ENCODE measurements around the gene GTPBP1. TPM values are rescaled to one million over a fixed set of nuclear protein-coding genes. Genes with fewer than 3 reads are reported as not detected.
A peak's percentile ranks its signal among the peaks of the same experiment; 100 is the strongest.

Gene GTPBP1
- total and polyA plus RNA-seq, 9 donors, result 22.5 to 45.3 (median 34.6) TPM

DNA sequence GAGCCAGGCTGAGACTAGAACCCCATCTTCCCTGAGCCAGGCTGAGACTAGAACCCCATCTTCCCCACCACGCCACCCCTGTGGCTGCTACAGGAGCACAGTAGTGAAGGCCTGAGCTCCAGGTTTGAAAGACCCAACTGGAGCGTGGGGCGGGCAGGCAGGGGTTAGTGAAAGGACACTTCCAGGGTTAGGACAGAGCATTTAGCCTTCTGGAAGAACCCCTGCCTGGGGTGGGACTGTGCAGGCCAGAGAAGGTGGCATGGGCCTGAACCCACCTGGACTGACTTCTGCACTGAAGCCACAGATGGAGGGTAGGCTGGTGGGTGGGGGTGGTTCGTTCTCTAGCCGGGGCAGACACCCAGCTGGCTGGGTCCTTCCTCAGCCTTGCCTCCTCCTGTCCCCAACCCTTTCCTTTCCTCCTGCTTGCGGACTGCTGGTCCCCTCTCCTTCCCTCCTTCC, 26.0 kb downstream of the GTPBP1 start:
- 60% methylated on average over 4 of the region's 6 CpGs for WGBS (ENCODE audit: insufficient coverage)
- Histone ChIP-seq H3K27me3 (ENCODE audit: control insufficient read depth, insufficient read depth, low read length) (no peaks in the 10 kb centered on the region), H3K9me3 (replicated peaks; ENCODE audit: control insufficient read depth, low read depth, low read length) (no peaks in the 10 kb centered on the region), H3K4me3 (ENCODE audit: low read length) (no peak overlapping the region), H3K27ac (ENCODE audit: low read length) (no peak overlapping the region), H3K4me1 (ENCODE audit: control insufficient read depth, insufficient read depth, low read length) (peaks cover 25% of the 10 kb centered on the region), H3K36me3 (ENCODE audit: control insufficient read depth, insufficient read depth, low read length) (peaks cover 87% of the 10 kb centered on the region)
- no peak for DNase-seq

DNA sequence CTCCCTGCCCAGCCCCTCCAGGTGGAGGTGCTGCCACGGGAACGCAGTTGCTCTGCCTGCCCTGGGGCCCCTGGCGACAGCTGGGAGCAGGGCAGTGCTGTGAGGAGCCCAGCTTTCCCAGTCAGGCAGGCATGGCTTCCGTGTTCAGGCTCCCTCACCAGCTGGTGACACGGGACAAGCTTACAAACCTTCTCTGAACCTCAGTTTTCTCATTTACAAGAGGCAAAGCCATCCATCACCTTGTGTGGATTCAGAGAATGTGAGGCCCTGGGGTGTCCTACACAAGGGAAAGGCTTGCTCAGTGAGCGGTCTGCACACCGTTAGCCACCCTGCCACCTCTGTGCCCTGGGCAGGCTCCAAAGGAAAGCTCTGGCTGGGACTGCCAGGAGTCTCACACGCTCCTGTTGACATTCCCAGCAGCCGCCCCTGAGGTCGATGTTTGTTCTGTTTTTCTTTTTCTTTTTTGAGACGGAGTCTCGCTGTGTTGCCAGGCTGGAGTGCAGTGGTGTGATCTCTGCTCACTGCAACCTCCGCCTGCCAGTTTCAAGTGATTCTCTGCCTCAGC, 26.6 kb downstream of the GTPBP1 start:
- no peaks in the 10 kb centered on the region for H3K9me3 ChIP-seq (replicated peaks; ENCODE audit: control insufficient read depth, low read depth, low read length)
- DNase-seq, result no peak
- peaks cover 25% of the 10 kb centered on the region for H3K4me1 ChIP-seq (ENCODE audit: control insufficient read depth, insufficient read depth, low read length)
- peaks cover 87% of the 10 kb centered on the region for H3K36me3 ChIP-seq (ENCODE audit: control insufficient read depth, insufficient read depth, low read length)
- 68% methylated on average over 7 of the region's 13 CpGs for WGBS (ENCODE audit: insufficient coverage)
- no peak overlapping the region for H3K4me3 ChIP-seq (ENCODE audit: low read length)
- no peaks in the 10 kb centered on the region for H3K27me3 ChIP-seq (ENCODE audit: control insufficient read depth, insufficient read depth, low read length)
- no peak overlapping the region for H3K27ac ChIP-seq (ENCODE audit: low read length)

GRCh38 chr22:38733329-38733723, 27.6 kb downstream of the GTPBP1 start:
- no peaks in the 10 kb centered on the region for H3K9me3 ChIP-seq (replicated peaks; ENCODE audit: control insufficient read depth, low read depth, low read length)
- H3K4me1 ChIP-seq (ENCODE audit: control insufficient read depth, insufficient read depth, low read length), result peaks cover 25% of the 10 kb centered on the region
- DNase-seq, result peak; percentile 48
- H3K27me3 ChIP-seq (ENCODE audit: control insufficient read depth, insufficient read depth, low read length), result no peaks in the 10 kb centered on the region
- peaks cover 87% of the 10 kb centered on the region for H3K36me3 ChIP-seq (ENCODE audit: control insufficient read depth, insufficient read depth, low read length)
- no peak overlapping the region for H3K4me3 ChIP-seq (ENCODE audit: low read length)
- peak overlapping the region; percentile 89 for H3K27ac ChIP-seq (ENCODE audit: low read length)
- WGBS (ENCODE audit: insufficient coverage), result no CpG with 5 or more reads among the region's 4 CpGs

- DNase-seq, result peak; percentile 80
- Histone ChIP-seq H3K27ac (ENCODE audit: low read length) (peak overlapping the region; percentile 89), H3K36me3 (ENCODE audit: control insufficient read depth, insufficient read depth, low read length) (peaks cover 87% of the 10 kb centered on the region), H3K4me3 (ENCODE audit: low read length) (no peak overlapping the region), H3K27me3 (ENCODE audit: control insufficient read depth, insufficient read depth, low read length) (no peaks in the 10 kb centered on the region), H3K9me3 (replicated peaks; ENCODE audit: control insufficient read depth, low read depth, low read length) (no peaks in the 10 kb centered on the region), H3K4me1 (ENCODE audit: control insufficient read depth, insufficient read depth, low read length) (peaks cover 25% of the 10 kb centered on the region)
- 50% methylated on average over 4 of the region's 8 CpGs for WGBS (ENCODE audit: insufficient coverage)
These were observed 28.1 kb downstream of the GTPBP1 start for GRCh38 chr22:38733724-38734381.

DNA sequence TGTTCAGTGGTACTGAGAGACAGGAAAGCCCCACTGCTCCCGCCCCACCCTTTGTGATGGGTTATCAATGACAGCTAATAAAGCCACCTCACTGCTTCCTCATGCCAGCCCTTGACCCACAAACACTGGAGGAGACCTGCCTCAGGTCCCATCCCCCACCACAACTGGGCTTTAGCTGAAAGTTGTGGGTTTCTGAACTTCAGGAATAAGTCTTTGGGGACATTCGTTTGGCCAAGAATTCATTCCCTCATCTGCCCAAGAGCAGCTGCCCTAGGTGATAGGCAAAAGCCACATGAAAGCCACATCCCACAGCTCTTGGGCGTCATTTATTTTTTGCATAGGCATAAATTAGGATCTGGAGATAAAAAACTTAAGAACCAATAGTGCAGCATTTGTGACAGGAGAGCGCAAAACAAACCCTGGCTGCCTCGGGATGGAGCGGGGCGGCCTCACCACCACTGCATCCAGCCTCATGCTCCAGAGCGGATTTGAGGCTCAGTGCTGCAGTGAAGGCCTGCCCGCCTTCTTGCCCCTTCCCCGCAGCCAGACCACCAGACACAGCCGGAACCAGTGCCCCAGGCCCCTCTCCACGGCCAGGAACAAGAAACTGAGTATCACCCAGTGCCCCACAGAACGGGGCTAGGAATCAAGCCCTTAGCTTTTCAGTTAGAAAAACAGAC, 28.8 kb downstream of the GTPBP1 start:
- no peak for DNase-seq
- Histone ChIP-seq H3K36me3 (ENCODE audit: control insufficient read depth, insufficient read depth, low read length) (peaks cover 87% of the 10 kb centered on the region), H3K4me3 (ENCODE audit: low read length) (no peak overlapping the region), H3K4me1 (ENCODE audit: control insufficient read depth, insufficient read depth, low read length) (peaks cover 25% of the 10 kb centered on the region), H3K27ac (ENCODE audit: low read length) (peak overlapping the region; percentile 89), H3K9me3 (replicated peaks; ENCODE audit: control insufficient read depth, low read depth, low read length) (no peaks in the 10 kb centered on the region), H3K27me3 (ENCODE audit: control insufficient read depth, insufficient read depth, low read length) (no peaks in the 10 kb centered on the region)
- 89% methylated on average over 8 of the region's 13 CpGs for WGBS (ENCODE audit: insufficient coverage)

GRCh38 chr22:38735126-38735464, 29.4 kb downstream of the GTPBP1 start:
- no peak for DNase-seq
- H3K4me3 ChIP-seq (ENCODE audit: low read length), result no peak overlapping the region
- H3K9me3 ChIP-seq (replicated peaks; ENCODE audit: control insufficient read depth, low read depth, low read length), result no peaks in the 10 kb centered on the region
- WGBS (ENCODE audit: insufficient coverage), result 100% methylated on average over 3 of the region's 7 CpGs
- peaks cover 87% of the 10 kb centered on the region for H3K36me3 ChIP-seq (ENCODE audit: control insufficient read depth, insufficient read depth, low read length)
- no peaks in the 10 kb centered on the region for H3K27me3 ChIP-seq (ENCODE audit: control insufficient read depth, insufficient read depth, low read length)
- no peak overlapping the region for H3K27ac ChIP-seq (ENCODE audit: low read length)
- H3K4me1 ChIP-seq (ENCODE audit: control insufficient read depth, insufficient read depth, low read length), result peaks cover 25% of the 10 kb centered on the region

DNA sequence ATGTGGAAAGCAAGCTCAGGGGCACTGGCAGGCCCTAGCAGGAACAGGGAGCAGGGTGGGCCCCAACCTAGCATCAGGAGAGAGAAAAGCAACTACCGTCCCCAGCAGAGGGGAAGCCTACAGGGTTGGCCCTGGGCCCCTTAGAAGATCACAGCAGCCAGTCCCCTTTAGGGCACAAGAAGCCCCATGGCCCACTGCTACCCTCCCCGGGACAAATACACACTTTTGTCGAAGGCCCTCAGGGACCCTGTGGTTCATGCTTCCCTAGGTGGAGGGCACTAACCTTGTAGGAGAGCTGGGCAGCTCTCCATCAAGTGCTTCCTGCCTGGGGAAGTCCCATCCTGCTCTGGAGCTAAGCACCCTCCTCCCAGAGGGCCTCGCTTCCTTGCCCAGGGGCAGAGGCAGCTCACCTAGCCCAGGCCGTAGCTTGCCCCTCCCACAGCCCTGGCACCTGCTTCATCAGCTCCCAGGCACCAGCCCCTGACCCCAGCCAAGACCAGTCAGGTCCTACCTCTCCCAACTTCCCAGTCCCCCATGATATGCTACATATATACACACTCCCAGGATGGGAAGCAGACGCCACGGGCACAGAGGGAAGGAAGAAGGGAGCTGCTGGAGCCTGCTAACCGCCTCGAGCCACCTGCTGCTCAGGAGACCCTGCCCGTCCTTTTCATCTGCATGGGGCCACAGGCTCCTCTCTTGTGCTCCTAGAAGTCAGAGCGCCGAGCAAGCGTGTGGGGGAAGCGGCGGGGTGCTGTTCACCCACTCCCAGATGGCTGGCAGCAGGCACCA, 29.9 kb downstream of the GTPBP1 start:
- peaks cover 25% of the 10 kb centered on the region for H3K4me1 ChIP-seq (ENCODE audit: control insufficient read depth, insufficient read depth, low read length)
- WGBS (ENCODE audit: insufficient coverage), result 89% methylated on average over 14 of the region's 15 CpGs

DNA sequence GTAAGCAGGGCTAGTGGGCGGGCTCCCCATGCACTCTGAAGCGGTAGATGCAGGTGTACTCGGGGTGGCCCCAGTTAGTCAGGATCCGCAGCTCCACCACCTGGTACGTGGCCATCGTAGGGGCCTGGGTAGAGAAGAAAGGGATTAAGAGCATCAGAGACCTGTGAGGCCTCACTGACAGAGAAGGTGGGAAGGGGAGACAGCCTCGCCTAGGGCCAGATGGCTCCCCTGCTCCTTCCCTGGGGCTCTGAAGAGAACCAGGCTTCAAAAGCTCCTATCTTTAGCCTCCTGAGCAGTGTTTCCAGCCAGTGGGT, 30.5 kb downstream of the GTPBP1 start:
- peaks cover 87% of the 10 kb centered on the region for H3K36me3 ChIP-seq (ENCODE audit: control insufficient read depth, insufficient read depth, low read length)
- H3K9me3 ChIP-seq (replicated peaks; ENCODE audit: control insufficient read depth, low read depth, low read length), result no peaks in the 10 kb centered on the region
- no peaks in the 10 kb centered on the region for H3K27me3 ChIP-seq (ENCODE audit: control insufficient read depth, insufficient read depth, low read length)
- WGBS (ENCODE audit: insufficient coverage), result 84% methylated on average over 7 of the region's 7 CpGs
- H3K4me3 ChIP-seq (ENCODE audit: low read length), result no peak overlapping the region
- DNase-seq, result no peak
- H3K27ac ChIP-seq (ENCODE audit: low read length), result no peak overlapping the region
- H3K4me1 ChIP-seq (ENCODE audit: control insufficient read depth, insufficient read depth, low read length), result peaks cover 25% of the 10 kb centered on the region

More for the DNA sequence above, 29.9 kb downstream of the GTPBP1 start:
- Histone ChIP-seq H3K4me3 (ENCODE audit: low read length) (no peak overlapping the region), H3K36me3 (ENCODE audit: control insufficient read depth, insufficient read depth, low read length) (peaks cover 87% of the 10 kb centered on the region), H3K9me3 (replicated peaks; ENCODE audit: control insufficient read depth, low read depth, low read length) (no peaks in the 10 kb centered on the region), H3K27me3 (ENCODE audit: control insufficient read depth, insufficient read depth, low read length) (no peaks in the 10 kb centered on the region), H3K27ac (ENCODE audit: low read length) (no peak overlapping the region)
- no peak for DNase-seq

GRCh38 chr22:38737302-38738060, 31.7 kb downstream of the GTPBP1 start:
- H3K27ac ChIP-seq (ENCODE audit: low read length), result no peak overlapping the region
- no peak for DNase-seq
- no peaks in the 10 kb centered on the region for H3K9me3 ChIP-seq (replicated peaks; ENCODE audit: control insufficient read depth, low read depth, low read length)
- H3K4me3 ChIP-seq (ENCODE audit: low read length), result no peak overlapping the region
- no peaks in the 10 kb centered on the region for H3K27me3 ChIP-seq (ENCODE audit: control insufficient read depth, insufficient read depth, low read length)
- peaks cover 88% of the 10 kb centered on the region for H3K36me3 ChIP-seq (ENCODE audit: control insufficient read depth, insufficient read depth, low read length)
- WGBS (ENCODE audit: insufficient coverage), result 79% methylated on average over 15 of the region's 21 CpGs
- H3K4me1 ChIP-seq (ENCODE audit: control insufficient read depth, insufficient read depth, low read length), result peaks cover 19% of the 10 kb centered on the region
